ENCODE measurements around the gene LIPJ.

Gene LIPJ

GRCh38 chr10:88624840-88625239 lies 38.3 kb downstream of the LIPJ start:
- ChIA-PET POLR2A (no interaction called here), CTCF (interaction anchor here (1.0 kb wide), 1 partner anchor 42 kb away, joined by 3 read pairs; the partner anchor contains the start of gene RNLS)
- no peak for TF ChIP-seq CTCF (IDR thresholded peaks at IDR 0.05; ENCODE audit: control extremely low read depth, extremely low read depth, low read depth, missing control alignments)
- no peak for DNase-seq (ENCODE audit: extremely low spot score)

DNA sequence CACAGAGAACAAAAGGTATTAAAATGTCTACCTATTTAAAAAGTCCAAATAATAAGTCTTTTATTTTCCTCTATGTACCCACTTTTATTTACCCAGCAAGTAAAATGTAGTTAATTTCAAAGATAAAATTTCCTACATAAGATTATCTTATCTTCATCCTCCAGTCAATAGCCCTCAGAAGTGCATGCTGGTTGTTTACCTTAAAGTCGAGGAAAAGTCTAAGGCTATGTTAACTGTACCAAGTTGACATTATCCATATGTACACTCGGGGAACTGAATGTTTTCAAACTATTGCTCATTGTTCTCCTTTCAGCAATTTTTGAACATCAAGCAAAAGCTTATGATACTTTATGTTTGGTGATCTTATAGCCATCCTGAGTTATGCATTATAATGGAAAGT lies 53.6 kb downstream of the LIPJ start:
- CTCF ChIA-PET, result interaction anchor here (0.7 to 1.7 kb wide), 6 partner anchors 12 to 47 kb away, joined by 3 to 5 read pairs (median 3); no protein-coding TSS in a partner anchor
- POLR2A ChIA-PET, result no interaction called here
- no peak for TF ChIP-seq CTCF (IDR thresholded peaks at IDR 0.05; ENCODE audit: control extremely low read depth, extremely low read depth, low read depth, missing control alignments)
- DNase-seq (ENCODE audit: extremely low spot score), result no peak

DNA sequence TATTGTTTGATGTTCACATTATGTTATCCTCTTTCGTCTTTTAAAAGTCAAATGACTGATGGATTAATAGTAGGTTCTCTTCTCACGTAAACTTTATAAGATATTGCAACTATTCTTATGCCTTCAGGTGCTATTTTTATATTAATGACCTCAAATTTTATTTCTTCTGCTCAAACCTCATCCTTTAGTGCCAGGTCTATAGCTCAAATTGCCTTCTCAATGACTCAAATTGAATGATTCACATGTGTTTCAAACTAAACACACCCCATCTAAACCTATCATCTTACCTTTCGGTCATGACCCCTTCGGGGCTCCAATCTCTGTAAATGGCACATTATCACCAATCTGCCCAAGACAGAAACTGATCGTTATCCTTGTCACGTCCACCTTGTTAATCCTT lies 55.6 kb downstream of the LIPJ start:
- TF ChIP-seq CTCF (IDR thresholded peaks at IDR 0.05; ENCODE audit: control extremely low read depth, extremely low read depth, low read depth, missing control alignments), result no peak
- CTCF ChIA-PET, result interaction anchor here (1.4 kb wide), 1 partner anchor 17 kb away, joined by 4 read pairs; no protein-coding TSS in a partner anchor
- no peak for DNase-seq (ENCODE audit: extremely low spot score)
- POLR2A ChIA-PET, result no interaction called here

- CTCF ChIA-PET, result no interaction called here
- no peak for DNase-seq (ENCODE audit: extremely low spot score)
- TF ChIP-seq CTCF (IDR thresholded peaks at IDR 0.05; ENCODE audit: control extremely low read depth, extremely low read depth, low read depth, missing control alignments), result no peak
- POLR2A ChIA-PET, result no interaction called here
These were observed 56.4 kb downstream of the LIPJ start for GRCh38 chr10:88642963-88643362.

DNA sequence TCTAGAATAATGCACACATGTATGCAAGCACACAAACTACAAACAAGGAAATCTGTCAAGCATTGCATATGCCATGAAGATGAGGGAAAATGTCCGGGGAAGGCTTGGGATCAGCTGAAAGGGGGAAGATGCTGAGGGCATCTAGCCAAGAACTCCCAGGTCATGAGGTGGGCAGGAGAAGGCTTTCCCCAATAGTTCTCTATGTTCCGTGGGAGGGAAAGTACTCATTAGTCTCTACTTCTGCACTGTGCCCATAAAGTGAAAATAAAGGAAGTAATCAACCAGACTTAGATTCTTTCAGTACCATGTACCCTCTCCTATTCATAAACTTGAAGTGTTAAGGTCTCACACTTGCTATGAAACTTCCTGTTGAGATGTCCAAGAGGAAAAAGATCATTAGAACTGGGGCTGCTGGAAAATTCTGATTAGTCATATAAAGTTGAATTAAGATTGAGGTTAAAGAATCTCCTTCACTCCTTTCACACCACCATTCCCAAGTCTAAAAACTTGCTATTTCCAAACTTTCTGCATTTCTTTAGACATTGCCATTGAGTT lies 60.6 kb downstream of the LIPJ start:
- no peak for DNase-seq (ENCODE audit: extremely low spot score)
- ChIA-PET POLR2A (no interaction called here), CTCF (no interaction called here)
- TF ChIP-seq CTCF (IDR thresholded peaks at IDR 0.05; ENCODE audit: control extremely low read depth, extremely low read depth, low read depth, missing control alignments), result no peak

DNA sequence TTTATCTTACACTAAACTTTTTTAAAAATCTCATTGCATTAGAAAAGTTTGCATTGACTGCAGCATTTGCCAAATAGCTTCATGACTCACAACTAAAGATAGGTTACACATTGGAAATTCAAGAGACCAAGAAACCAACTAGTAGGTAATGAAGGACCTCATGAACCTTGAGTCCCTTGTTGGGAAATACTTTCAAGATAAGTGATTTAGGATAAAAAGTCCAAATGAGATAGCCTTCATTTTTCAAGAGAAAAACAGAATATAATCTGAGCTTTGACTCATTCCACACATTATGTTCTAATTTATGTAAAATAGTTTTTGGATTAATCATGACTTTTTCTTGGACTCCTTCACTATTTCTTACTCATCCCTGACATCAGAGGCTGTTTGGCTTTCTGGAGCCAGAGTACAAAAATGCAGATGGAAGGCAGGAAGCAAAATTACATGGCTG lies 64.6 kb downstream of the LIPJ start:
- no peak for DNase-seq (ENCODE audit: extremely low spot score)
- no peak for TF ChIP-seq CTCF (IDR thresholded peaks at IDR 0.05; ENCODE audit: control extremely low read depth, extremely low read depth, low read depth, missing control alignments)
- POLR2A ChIA-PET, result no interaction called here
- CTCF ChIA-PET, result interaction anchor here (1.1 to 1.3 kb wide), 3 partner anchors 11 to 39 kb away, joined by 3 read pairs; no protein-coding TSS in a partner anchor
